Ishikawa (cell line): ENCODE measurements around the gene ZBED5.

Source experiments
- CEBPB ChIP-seq: IDR thresholded peaks from 2 replicates; pipeline ENCODE4 v1.6.1; 2012
- CREB1 ChIP-seq: IDR thresholded peaks from 2 replicates; pipeline ENCODE4 v1.6.1; 2012; ENCODE audit warnings: low read depth
- EGR1 ChIP-seq: IDR thresholded peaks from 2 replicates; pipeline ENCODE4 v1.6.1; 2012
- EP300 ChIP-seq: IDR thresholded peaks from 2 replicates; pipeline ENCODE4 v1.6.1; 2012; ENCODE audit warnings: borderline replicate concordance
- FOXM1 ChIP-seq: IDR thresholded peaks from 2 replicates; pipeline ENCODE4 v1.6.1; 2012; ENCODE audit warnings: low read depth, borderline replicate concordance
- NFIC ChIP-seq: IDR thresholded peaks from 2 replicates; pipeline ENCODE4 v1.6.1; 2012
- TAF1 ChIP-seq: IDR thresholded peaks from 2 replicates; pipeline ENCODE4 v1.6.1; 2012; ENCODE audit warnings: low read depth, mild to moderate bottlenecking
- TCF12 ChIP-seq: IDR thresholded peaks from 2 replicates; pipeline ENCODE4 v1.6.1; 2012; ENCODE audit warnings: low read depth
- TEAD4 ChIP-seq: IDR thresholded peaks from 2 replicates; pipeline ENCODE4 v1.6.1; 2012
- YY1 ChIP-seq: IDR thresholded peaks from 2 replicates; pipeline ENCODE4 v1.6.1; 2012; ENCODE audit warnings: low read depth
- ZBTB7A ChIP-seq: IDR thresholded peaks from 2 replicates; pipeline ENCODE4 v1.6.1; 2012; ENCODE audit warnings: low read depth
- TF ChIP-seq, protein P1 (sequence below): IDR thresholded peaks from 2 replicates; pipeline ENCODE4 v1.6.1; 2012; ENCODE audit warnings: low read depth, mild to moderate bottlenecking
- TF ChIP-seq, protein P2 (sequence below): IDR thresholded peaks from 2 replicates; pipeline ENCODE4 v1.6.1; 2012
- TF ChIP-seq, protein P3 (sequence below): IDR thresholded peaks from 2 replicates; pipeline ENCODE4 v1.6.1; 2012

The ZBED5 gene

DNA sequence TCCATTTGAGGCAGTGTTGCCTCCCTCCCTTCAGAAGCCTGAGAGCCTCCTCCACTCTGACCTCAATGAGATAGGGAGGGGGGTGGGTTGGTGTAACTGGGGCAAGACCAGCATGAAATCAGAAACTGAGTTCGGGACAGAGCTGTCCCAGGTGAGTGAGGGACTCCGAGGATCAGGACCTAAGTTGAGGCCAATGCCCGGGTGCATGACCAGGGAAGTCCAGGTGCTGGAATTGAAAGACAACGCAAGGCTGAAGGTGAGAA, 40.8 kb upstream of the ZBED5 start:
- TF ChIP-seq, protein P1, sequence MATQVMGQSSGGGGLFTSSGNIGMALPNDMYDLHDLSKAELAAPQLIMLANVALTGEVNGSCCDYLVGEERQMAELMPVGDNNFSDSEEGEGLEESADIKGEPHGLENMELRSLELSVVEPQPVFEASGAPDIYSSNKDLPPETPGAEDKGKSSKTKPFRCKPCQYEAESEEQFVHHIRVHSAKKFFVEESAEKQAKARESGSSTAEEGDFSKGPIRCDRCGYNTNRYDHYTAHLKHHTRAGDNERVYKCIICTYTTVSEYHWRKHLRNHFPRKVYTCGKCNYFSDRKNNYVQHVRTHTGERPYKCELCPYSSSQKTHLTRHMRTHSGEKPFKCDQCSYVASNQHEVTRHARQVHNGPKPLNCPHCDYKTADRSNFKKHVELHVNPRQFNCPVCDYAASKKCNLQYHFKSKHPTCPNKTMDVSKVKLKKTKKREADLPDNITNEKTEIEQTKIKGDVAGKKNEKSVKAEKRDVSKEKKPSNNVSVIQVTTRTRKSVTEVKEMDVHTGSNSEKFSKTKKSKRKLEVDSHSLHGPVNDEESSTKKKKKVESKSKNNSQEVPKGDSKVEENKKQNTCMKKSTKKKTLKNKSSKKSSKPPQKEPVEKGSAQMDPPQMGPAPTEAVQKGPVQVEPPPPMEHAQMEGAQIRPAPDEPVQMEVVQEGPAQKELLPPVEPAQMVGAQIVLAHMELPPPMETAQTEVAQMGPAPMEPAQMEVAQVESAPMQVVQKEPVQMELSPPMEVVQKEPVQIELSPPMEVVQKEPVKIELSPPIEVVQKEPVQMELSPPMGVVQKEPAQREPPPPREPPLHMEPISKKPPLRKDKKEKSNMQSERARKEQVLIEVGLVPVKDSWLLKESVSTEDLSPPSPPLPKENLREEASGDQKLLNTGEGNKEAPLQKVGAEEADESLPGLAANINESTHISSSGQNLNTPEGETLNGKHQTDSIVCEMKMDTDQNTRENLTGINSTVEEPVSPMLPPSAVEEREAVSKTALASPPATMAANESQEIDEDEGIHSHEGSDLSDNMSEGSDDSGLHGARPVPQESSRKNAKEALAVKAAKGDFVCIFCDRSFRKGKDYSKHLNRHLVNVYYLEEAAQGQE = no peak
- TF ChIP-seq CREB1 = no peak

DNA sequence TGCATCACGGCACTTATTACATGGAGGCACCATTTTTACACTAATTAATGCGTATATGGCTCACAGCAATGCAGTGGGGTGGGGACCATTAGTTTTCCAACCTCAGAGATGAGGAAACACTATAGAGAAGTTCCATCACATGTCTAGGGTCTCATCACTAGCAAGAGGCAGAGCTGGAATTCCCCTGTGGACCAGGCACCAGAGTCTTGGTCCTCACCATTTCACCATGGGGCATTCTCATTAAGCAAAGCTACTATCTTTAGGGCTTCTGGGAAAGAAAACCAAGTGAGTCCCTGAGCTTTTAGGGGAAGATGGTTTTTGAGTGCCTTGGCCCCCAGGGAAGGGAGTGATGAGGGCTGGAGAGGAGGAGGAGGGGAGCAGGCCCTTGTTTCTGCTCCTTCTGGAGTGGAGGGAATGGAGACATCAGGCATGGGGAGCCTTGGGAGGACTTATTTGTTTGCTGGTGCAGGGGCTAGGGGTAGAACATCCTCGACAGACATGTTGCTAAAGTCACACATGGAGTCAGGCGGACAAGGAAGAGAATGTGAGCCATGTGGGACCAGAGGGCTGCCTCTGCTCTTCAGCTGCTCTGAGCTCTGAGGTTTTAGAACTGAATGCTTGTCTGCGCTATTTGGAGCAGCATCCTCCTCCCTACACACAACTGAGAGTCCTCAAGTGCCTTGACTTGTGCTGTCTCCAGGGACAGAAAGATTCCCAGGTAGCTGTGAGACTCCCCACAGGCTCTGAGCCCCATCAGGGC, 40.3 kb upstream of the ZBED5 start:
- TF ChIP-seq, protein P2, sequence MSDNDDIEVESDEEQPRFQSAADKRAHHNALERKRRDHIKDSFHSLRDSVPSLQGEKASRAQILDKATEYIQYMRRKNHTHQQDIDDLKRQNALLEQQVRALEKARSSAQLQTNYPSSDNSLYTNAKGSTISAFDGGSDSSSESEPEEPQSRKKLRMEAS = no peak
- TF ChIP-seq NFIC = no peak
- no peak for TF ChIP-seq EP300
- TF ChIP-seq, protein P1 = no peak

DNA sequence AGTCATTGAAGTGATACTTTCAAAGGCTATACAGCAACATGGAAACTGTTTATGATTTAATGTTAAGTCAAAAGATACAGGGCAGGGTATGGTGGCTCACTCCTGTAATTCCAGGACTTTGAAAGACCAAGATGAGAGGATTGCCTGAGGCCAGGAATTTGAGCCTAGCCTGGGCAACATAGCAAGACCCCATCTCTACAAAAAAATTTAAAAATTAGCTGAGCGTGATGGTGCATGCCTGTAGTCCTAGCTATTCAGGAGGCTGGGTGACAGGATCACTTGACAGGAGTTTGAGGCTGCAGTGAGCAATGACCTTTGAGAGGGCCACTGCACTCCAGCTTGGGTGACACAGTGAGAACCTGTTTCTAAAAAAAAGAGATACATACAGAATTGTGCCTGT, 39.3 kb upstream of the ZBED5 start:
- TF ChIP-seq, protein P3, sequence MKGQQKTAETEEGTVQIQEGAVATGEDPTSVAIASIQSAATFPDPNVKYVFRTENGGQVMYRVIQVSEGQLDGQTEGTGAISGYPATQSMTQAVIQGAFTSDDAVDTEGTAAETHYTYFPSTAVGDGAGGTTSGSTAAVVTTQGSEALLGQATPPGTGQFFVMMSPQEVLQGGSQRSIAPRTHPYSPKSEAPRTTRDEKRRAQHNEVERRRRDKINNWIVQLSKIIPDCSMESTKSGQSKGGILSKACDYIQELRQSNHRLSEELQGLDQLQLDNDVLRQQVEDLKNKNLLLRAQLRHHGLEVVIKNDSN = no peak

DNA sequence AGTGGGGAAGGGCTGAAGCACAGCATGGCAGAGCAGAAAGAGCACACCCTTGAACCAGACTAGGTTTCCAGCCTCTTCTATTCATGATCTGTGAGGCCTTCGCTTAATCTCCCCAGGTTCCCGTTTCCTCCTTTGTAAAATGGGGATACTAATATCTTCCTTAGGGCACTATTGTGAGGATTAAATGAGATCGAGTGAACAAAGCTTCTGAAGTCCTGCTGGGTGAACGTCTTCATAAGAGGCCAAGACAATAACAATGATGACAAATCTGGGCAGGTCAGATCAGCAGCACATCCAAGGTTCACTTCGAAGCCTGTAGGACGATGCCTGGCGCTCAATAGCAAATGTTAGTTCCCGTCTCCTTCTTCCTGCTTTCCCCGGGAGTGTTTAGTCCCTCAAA, 38.6 kb upstream of the ZBED5 start:
- TF ChIP-seq CREB1 (no peak), NFIC (no peak), TCF12 (no peak), EGR1 (no peak), TEAD4 (no peak), FOXM1 (no peak), EP300 (no peak), CEBPB (no peak), TAF1 (no peak), YY1 (no peak)
- TF ChIP-seq, protein P3 = no peak

DNA sequence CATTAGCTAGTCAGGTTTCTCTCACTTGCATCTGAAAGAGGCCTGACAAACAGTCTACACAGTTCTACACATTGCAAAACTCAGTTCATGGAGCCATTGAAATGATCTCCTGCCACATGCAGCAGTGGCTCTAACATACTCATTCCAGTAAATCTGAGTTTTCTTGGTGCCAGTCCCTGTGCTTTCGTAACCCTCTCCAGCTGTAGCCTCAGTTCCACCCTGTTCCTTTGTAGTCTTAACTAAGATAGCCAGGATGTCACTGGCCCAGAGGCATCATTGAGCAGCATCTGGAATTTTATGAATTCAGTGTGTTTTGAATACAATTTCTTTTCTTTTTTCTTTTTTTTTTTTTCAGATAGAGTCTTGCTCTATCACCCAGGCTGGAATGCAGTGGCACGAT, 37.4 kb upstream of the ZBED5 start:
- TF ChIP-seq CREB1 = no peak
- TF ChIP-seq FOXM1 = no peak

DNA sequence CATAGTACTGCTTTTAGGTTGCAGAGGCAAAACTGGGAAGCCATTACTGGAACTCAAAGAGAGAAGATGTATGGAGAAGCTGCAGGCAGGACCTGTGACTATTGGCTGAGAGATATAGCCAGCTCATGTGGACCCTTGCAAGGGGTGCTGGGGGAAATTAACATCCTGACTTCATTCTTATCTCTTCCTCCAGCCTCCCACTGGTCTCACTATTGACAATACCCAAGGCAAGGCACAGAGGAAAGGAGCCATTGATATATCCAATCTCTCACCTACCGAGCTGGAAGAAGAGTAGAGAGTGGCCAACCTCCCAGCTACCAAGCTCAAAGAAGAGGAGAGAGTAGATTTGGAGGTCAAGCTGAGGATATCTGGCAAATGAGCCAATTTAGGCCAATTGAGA, 36.8 kb upstream of the ZBED5 start:
- TF ChIP-seq TCF12 (no peak), TAF1 (no peak), ZBTB7A (no peak), YY1 (no peak), EP300 (no peak), CREB1 (no peak), FOXM1 (no peak), CEBPB (no peak)
- TF ChIP-seq, protein P1 = no peak
- TF ChIP-seq, protein P2 = no peak
